ENCODE results near the gene PI4KB. TPM values are rescaled to one million over a fixed set of nuclear protein-coding genes. Genes with fewer than 3 reads are reported as not detected.

The PI4KB gene
- total and polyA plus RNA-seq, 9 of the 15 experiments (the other 6 are each of a cell fraction or from before 2014, with no cell fraction given), result 3.1 to 65.4 (median 45.1) TPM

DNA sequence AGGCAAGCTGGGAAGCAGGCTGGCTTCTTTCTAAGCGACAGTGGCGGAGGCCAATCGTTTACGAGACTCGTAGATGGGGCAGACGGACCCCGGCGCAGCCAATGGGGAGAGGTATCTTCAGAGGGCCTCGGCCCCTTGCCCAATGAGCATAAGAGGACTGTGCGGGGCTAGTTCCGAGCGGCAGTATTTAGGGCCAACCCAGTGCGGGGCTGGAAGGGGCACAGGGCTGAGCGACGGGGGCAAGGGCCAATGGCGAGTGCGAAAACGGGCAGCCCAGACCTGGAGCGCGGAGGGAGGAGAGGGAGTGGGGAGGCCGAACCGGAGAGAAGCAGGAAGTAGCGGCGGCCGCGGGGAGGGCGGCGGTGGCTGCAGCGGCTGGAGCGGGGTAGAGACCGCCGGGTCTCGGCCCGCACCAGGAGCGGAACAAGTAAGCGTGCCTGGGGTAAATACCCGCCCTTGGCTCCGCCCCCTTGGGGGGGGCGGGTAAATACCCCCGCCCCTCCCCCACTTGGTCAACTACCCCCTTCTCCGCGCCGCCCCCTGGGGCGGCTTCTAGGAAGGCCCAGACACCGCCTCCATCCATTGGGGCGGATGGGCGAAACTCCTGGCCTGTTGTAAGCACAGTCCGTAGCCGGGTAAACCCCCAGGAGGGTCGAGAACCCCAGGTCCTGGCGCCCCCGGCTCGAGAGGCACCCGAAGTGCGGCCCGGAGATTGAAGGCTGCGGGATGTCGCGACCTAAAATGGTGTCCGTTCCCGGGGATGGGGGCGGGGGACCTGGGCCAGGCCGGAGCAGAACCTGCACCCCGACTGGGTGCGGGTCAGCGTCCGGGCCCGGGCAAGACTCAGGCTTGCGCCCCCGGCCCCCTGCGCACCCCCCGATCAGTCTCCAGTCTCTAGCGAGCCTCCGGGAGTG, 45.0 kb downstream of the PI4KB start, which contains the start of gene ZNF687 (continued):
- peak; percentile 100 for TF ChIP-seq MBD2 (IDR thresholded peaks at IDR 0.05; ENCODE audit: borderline replicate concordance, low read depth)
- TF ChIP-seq HMG20A (CRISPR knock-in tag; conservative IDR thresholded peaks at IDR 0.05), result no peak
- TF ChIP-seq, protein P1, sequence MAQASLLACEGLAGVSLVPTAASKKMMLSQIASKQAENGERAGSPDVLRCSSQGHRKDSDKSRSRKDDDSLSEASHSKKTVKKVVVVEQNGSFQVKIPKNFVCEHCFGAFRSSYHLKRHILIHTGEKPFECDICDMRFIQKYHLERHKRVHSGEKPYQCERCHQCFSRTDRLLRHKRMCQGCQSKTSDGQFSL (CRISPR knock-in tag; IDR thresholded peaks at IDR 0.05), result peak; percentile 92
- TF ChIP-seq, protein P1 (tag; IDR thresholded peaks at IDR 0.05), result peak in 1 of 2 experiments; percentile 98; a peak in 2 of 4 replicates
- peak; percentile 100 for TF ChIP-seq ASH1L (IDR thresholded peaks at IDR 0.05; ENCODE audit: borderline replicate concordance, low read depth, partially characterized antibody)
- TF ChIP-seq MTF1 (CRISPR knock-in tag; IDR thresholded peaks at IDR 0.05; ENCODE audit: borderline replicate concordance), result no peak
- TF ChIP-seq ATF7 (IDR thresholded peaks at IDR 0.05), result no peak
- TF ChIP-seq ZKSCAN1 (IDR thresholded peaks at IDR 0.05; ENCODE audit: low read depth, low read length), result peak; percentile 10; the same call in 1 of the 2 replicates
- TF ChIP-seq SRSF7 (optimal IDR thresholded peaks at IDR 0.05; ENCODE audit: low read depth, low read length), result no peak
- TF ChIP-seq MXI1 (IDR thresholded peaks at IDR 0.05; ENCODE audit: low read depth, low read length), result no peak
- TF ChIP-seq, protein P2, sequence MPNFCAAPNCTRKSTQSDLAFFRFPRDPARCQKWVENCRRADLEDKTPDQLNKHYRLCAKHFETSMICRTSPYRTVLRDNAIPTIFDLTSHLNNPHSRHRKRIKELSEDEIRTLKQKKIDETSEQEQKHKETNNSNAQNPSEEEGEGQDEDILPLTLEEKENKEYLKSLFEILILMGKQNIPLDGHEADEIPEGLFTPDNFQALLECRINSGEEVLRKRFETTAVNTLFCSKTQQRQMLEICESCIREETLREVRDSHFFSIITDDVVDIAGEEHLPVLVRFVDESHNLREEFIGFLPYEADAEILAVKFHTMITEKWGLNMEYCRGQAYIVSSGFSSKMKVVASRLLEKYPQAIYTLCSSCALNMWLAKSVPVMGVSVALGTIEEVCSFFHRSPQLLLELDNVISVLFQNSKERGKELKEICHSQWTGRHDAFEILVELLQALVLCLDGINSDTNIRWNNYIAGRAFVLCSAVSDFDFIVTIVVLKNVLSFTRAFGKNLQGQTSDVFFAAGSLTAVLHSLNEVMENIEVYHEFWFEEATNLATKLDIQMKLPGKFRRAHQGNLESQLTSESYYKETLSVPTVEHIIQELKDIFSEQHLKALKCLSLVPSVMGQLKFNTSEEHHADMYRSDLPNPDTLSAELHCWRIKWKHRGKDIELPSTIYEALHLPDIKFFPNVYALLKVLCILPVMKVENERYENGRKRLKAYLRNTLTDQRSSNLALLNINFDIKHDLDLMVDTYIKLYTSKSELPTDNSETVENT (CRISPR knock-in tag; IDR thresholded peaks at IDR 0.05), result no peak
- no peak for TF ChIP-seq ZNF24 (IDR thresholded peaks at IDR 0.05)
- TF ChIP-seq RHOXF2B (CRISPR knock-in tag; conservative IDR thresholded peaks at IDR 0.05), result no peak
- no peak for TF ChIP-seq TAF15 (IDR thresholded peaks at IDR 0.05; ENCODE audit: low read depth, low read length)
- TF ChIP-seq, protein P3, sequence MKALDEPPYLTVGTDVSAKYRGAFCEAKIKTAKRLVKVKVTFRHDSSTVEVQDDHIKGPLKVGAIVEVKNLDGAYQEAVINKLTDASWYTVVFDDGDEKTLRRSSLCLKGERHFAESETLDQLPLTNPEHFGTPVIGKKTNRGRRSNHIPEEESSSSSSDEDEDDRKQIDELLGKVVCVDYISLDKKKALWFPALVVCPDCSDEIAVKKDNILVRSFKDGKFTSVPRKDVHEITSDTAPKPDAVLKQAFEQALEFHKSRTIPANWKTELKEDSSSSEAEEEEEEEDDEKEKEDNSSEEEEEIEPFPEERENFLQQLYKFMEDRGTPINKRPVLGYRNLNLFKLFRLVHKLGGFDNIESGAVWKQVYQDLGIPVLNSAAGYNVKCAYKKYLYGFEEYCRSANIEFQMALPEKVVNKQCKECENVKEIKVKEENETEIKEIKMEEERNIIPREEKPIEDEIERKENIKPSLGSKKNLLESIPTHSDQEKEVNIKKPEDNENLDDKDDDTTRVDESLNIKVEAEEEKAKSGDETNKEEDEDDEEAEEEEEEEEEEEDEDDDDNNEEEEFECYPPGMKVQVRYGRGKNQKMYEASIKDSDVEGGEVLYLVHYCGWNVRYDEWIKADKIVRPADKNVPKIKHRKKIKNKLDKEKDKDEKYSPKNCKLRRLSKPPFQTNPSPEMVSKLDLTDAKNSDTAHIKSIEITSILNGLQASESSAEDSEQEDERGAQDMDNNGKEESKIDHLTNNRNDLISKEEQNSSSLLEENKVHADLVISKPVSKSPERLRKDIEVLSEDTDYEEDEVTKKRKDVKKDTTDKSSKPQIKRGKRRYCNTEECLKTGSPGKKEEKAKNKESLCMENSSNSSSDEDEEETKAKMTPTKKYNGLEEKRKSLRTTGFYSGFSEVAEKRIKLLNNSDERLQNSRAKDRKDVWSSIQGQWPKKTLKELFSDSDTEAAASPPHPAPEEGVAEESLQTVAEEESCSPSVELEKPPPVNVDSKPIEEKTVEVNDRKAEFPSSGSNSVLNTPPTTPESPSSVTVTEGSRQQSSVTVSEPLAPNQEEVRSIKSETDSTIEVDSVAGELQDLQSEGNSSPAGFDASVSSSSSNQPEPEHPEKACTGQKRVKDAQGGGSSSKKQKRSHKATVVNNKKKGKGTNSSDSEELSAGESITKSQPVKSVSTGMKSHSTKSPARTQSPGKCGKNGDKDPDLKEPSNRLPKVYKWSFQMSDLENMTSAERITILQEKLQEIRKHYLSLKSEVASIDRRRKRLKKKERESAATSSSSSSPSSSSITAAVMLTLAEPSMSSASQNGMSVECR (CRISPR knock-in tag; IDR thresholded peaks at IDR 0.05), result no peak; the same call in 1 of the 2 replicates
- peak; percentile 67; the same call in 1 of the 2 replicates for TF ChIP-seq TGIF2 (CRISPR knock-in tag; IDR thresholded peaks at IDR 0.05)
- TF ChIP-seq FOS (IDR thresholded peaks at IDR 0.05; ENCODE audit: extremely low read depth, insufficient read length), result peak; percentile 99
- TF ChIP-seq TEAD1 (CRISPR knock-in tag; IDR thresholded peaks at IDR 0.05), result no peak; a peak in 2 of 4 replicates
- TF ChIP-seq, protein P4, sequence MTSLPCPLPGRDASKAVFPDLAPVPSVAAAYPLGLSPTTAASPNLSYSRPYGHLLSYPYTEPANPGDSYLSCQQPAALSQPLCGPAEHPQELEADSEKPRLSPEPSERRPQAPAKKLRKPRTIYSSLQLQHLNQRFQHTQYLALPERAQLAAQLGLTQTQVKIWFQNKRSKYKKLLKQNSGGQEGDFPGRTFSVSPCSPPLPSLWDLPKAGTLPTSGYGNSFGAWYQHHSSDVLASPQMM (CRISPR knock-in tag; IDR thresholded peaks at IDR 0.05), result no peak
- no peak for TF ChIP-seq TAF7 (tag; IDR thresholded peaks at IDR 0.05)
